Measurements from ENCODE around the gene CMYA5.

The CMYA5 gene

DNA sequence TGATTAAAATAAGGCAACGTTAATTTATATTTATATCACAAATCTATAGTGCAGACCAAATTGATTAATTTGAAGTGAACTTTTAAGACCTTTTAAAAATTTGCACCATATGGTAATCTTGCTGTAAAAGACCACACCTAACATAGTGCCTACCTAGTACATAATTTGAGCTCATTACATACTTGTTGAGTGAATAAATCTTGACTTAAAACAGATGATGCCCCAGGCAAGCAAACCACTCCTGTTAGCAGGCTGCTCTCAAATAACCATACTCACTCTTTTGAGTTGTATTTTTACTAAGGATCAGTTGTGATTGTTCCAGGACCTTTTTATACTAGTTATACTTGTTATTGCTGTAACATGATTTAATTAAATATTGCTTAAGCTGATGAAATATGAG lies 27.2 kb downstream of the CMYA5 start:
- H2AFZ ChIP-seq (ENCODE audit: low read length): no peak overlapping the region
- H3K9me2 ChIP-seq (replicated peaks; ENCODE audit: low read depth, low read length): no peaks in the 10 kb centered on the region
- H3K36me3 ChIP-seq (ENCODE audit: insufficient read depth, low read length): no peaks in the 10 kb centered on the region
- H3K4me2 ChIP-seq (ENCODE audit: low read depth, low read length, poor library complexity, severe bottlenecking): no peak overlapping the region
- H3K4me3 ChIP-seq (ENCODE audit: low read length, poor library complexity, severe bottlenecking): no peak overlapping the region
- H3K9me3 ChIP-seq (ENCODE audit: insufficient read depth, low read depth, low read length): peaks cover 15% of the 10 kb centered on the region
- no peaks in the 10 kb centered on the region for H3K79me2 ChIP-seq (ENCODE audit: insufficient read depth, low read length)
- no peaks in the 10 kb centered on the region for H3K27me3 ChIP-seq (ENCODE audit: insufficient read depth, low read length, poor library complexity, severe bottlenecking)
- TF ChIP-seq, protein P1, sequence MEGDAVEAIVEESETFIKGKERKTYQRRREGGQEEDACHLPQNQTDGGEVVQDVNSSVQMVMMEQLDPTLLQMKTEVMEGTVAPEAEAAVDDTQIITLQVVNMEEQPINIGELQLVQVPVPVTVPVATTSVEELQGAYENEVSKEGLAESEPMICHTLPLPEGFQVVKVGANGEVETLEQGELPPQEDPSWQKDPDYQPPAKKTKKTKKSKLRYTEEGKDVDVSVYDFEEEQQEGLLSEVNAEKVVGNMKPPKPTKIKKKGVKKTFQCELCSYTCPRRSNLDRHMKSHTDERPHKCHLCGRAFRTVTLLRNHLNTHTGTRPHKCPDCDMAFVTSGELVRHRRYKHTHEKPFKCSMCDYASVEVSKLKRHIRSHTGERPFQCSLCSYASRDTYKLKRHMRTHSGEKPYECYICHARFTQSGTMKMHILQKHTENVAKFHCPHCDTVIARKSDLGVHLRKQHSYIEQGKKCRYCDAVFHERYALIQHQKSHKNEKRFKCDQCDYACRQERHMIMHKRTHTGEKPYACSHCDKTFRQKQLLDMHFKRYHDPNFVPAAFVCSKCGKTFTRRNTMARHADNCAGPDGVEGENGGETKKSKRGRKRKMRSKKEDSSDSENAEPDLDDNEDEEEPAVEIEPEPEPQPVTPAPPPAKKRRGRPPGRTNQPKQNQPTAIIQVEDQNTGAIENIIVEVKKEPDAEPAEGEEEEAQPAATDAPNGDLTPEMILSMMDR (conservative IDR thresholded peaks at IDR 0.05; ENCODE audit: low read length): no peak
- TF ChIP-seq EZH2phosphoT487 (IDR thresholded peaks at IDR 0.05; ENCODE audit: borderline replicate concordance): no peak
- no peaks in the 10 kb centered on the region for H4K20me1 ChIP-seq (ENCODE audit: insufficient read depth, low read length, poor library complexity, severe bottlenecking)
- no peak overlapping the region for H3K9ac ChIP-seq (ENCODE audit: low read depth, low read length, poor library complexity, severe bottlenecking)
- no peaks in the 10 kb centered on the region for H3K4me1 ChIP-seq (ENCODE audit: insufficient read depth, low read length, poor library complexity, severe bottlenecking)
- H3F3A ChIP-seq (ENCODE audit: low read depth): no peaks in the 10 kb centered on the region

DNA sequence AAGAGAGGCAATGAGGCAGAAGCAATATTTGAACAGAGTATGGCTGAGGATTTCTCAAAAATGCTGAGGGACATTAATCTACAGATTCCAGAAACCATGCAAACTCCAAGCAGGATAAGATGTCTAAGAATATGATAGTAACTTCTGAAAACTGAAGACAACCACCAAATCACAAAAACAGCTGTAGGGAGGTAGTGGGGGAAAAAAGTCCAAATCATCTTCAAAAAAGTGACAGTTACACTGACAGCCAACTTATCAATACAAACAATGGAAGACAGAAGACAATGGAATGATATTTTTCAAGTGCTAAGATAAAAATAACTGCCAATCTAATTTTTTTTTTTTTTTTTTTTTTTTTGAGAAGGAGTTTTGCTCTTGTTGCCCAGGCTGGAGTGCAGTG lies 30.5 kb downstream of the CMYA5 start:
- Histone ChIP-seq H3K79me2 (ENCODE audit: insufficient read depth, low read length) (no peaks in the 10 kb centered on the region), H3K9me3 (ENCODE audit: insufficient read depth, low read depth, low read length) (peaks cover 15% of the 10 kb centered on the region), H3K4me3 (ENCODE audit: low read length, poor library complexity, severe bottlenecking) (no peak overlapping the region), H3F3A (ENCODE audit: low read depth) (no peaks in the 10 kb centered on the region), H3K4me2 (ENCODE audit: low read depth, low read length, poor library complexity, severe bottlenecking) (no peak overlapping the region), H3K27me3 (ENCODE audit: insufficient read depth, low read length, poor library complexity, severe bottlenecking) (no peaks in the 10 kb centered on the region), H3K4me1 (ENCODE audit: insufficient read depth, low read length, poor library complexity, severe bottlenecking) (no peaks in the 10 kb centered on the region), H3K9me2 (replicated peaks; ENCODE audit: low read depth, low read length) (no peaks in the 10 kb centered on the region), H2AFZ (ENCODE audit: low read length) (no peak overlapping the region), H3K36me3 (ENCODE audit: insufficient read depth, low read length) (no peaks in the 10 kb centered on the region), H3K9ac (ENCODE audit: low read depth, low read length, poor library complexity, severe bottlenecking) (no peak overlapping the region), H4K20me1 (ENCODE audit: insufficient read depth, low read length, poor library complexity, severe bottlenecking) (no peaks in the 10 kb centered on the region)
- TF ChIP-seq, protein P1 (conservative IDR thresholded peaks at IDR 0.05; ENCODE audit: low read length): no peak
- TF ChIP-seq EZH2phosphoT487 (IDR thresholded peaks at IDR 0.05; ENCODE audit: borderline replicate concordance): no peak

DNA sequence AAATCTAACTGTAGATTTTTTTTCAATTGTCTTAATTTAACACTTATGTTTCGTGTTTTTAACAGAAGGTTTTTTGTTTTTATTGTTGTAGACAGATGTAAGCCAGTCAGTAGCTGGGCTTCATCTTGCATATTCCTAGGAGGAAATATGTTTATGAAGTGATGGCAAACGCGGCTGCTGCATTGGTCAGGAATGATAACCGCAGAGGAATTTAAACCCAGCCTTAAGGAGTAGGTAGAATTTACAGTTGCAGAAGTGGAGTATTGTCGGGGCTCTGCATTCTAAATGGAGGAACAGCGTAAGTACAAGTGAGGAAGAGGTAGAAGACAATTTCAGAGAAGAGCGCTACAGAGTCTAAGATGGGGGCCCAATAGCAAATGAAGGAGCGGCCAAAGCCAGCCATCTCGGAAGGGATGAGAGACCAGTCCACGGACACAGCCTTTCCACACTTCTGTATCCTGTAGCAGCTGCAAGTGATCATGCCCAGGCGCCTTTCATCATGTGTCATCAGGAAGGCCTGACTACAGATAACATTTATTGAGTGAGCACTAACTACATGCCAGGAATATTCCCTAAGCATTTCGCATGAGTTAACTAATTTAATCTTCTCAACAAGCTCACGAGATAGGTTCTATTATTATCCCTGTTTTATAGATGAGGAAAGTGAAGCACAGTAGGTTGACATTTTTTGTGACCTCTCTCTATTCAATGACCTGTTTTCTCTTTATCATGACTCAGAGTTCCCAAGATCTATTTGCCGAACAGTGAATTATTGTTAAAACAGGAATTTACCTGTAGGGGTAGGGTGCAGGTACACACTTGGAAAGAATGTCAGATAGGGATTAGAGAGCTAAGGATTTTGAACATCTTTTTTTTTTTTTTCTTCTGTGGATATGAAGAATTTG lies 38.1 kb downstream of the CMYA5 start:
- Histone ChIP-seq H3K9me3 (ENCODE audit: insufficient read depth, low read depth, low read length) (no peaks in the 10 kb centered on the region), H2AFZ (ENCODE audit: low read length) (no peak overlapping the region), H3K4me3 (ENCODE audit: low read length, poor library complexity, severe bottlenecking) (no peak overlapping the region), H3K9me2 (replicated peaks; ENCODE audit: low read depth, low read length) (no peaks in the 10 kb centered on the region), H3K4me2 (ENCODE audit: low read depth, low read length, poor library complexity, severe bottlenecking) (no peak overlapping the region), H3K27me3 (ENCODE audit: insufficient read depth, low read length, poor library complexity, severe bottlenecking) (peaks cover 36% of the 10 kb centered on the region), H4K20me1 (ENCODE audit: insufficient read depth, low read length, poor library complexity, severe bottlenecking) (no peaks in the 10 kb centered on the region), H3K79me2 (ENCODE audit: insufficient read depth, low read length) (no peaks in the 10 kb centered on the region), H3K9ac (ENCODE audit: low read depth, low read length, poor library complexity, severe bottlenecking) (no peak overlapping the region), H3K4me1 (ENCODE audit: insufficient read depth, low read length, poor library complexity, severe bottlenecking) (peaks cover 2% of the 10 kb centered on the region), H3K36me3 (ENCODE audit: insufficient read depth, low read length) (no peaks in the 10 kb centered on the region), H3F3A (ENCODE audit: low read depth) (no peaks in the 10 kb centered on the region)
- TF ChIP-seq, protein P1 (conservative IDR thresholded peaks at IDR 0.05; ENCODE audit: low read length): no peak
- no peak for TF ChIP-seq EZH2phosphoT487 (IDR thresholded peaks at IDR 0.05; ENCODE audit: borderline replicate concordance)

Data from Loucy (cell line).